Left lung (tissue), 10 donors: ENCODE data around the gene RAB27A. TPM values are rescaled to one million over a fixed set of nuclear protein-coding genes. Genes with fewer than 3 reads are reported as not detected.

Experiments used
- ATAC-seq: fragments of 200-7000 bp; cut with Tn5 transposase; one replicate; pipeline ENCODE4 v1.9.1; 2020; ENCODE audit warnings: moderate library complexity
- DNase-seq, 4 donors: peaks; one replicate each; pipeline ENCODE4 v3.0.0-alpha.2; 2013 to 2020
- H3K27ac ChIP-seq, 2 donors: fragments of 200-600 bp; sonication (generic) in 1 of 2; one replicate each; pipeline versions ENCODE4 v1.5.0 to v1.8.0; 2020 to 2021
- H3K27me3 ChIP-seq, 2 donors: fragments of 200-600 bp; sonication (generic) in 1 of 2; one replicate each; pipeline versions ENCODE4 v1.5.0 to v1.8.0; 2020 to 2021
- H3K36me3 ChIP-seq, 2 donors: fragments of 200-600 bp; sonication (generic) in 1 of 2; one replicate each; pipeline versions ENCODE4 v1.5.0 to v1.8.0; 2020 to 2021
- H3K4me1 ChIP-seq, 2 donors: fragments of 200-600 bp; one replicate each; pipeline ENCODE4 v1.8.0; 2021
- H3K4me3 ChIP-seq, 2 donors: fragments of 200-600 bp; sonication (generic) in 1 of 2; one replicate each; pipeline versions ENCODE4 v1.5.0 to v1.8.0; 2020 to 2021; ENCODE audit warnings: mild to moderate bottlenecking in 1 of 2
- H3K9me3 ChIP-seq, 2 donors: fragments of 200-600 bp; sonication (generic) in 1 of 2; one replicate each; pipeline versions ENCODE4 v1.5.0 to v1.8.0; 2020 to 2021
- intact Hi-C, 2 donors: fragments of 100-400 bp; cut with DNase I; formaldehyde crosslinking; loops; one replicate each; pipeline versions ENCODE4 v1.11.2 to v1.14.2; 2022
- polyA plus RNA-seq, 6 donors: library from polyadenylated mRNA; unstranded; fragments of 120-200 nt; gene quantifications; one replicate each; pipeline ENCODE4 v1.2.1, GENCODE V29; 2013; ENCODE audit not compliant: insufficient read length in 6 of 6
- total RNA-seq, 2 donors: library from RNA; stranded (reverse); fragmentation: NEBNext Ultra II Directional; extraction: Animal tissue kit (Norgen Biotek cat#: 25700); gene quantifications; one replicate each; pipeline ENCODE4 v1.2.1, GENCODE V29; 2021
- TF ChIP-seq, protein P1 (sequence below), 2 donors: fragments of 200-600 bp; sonication (generic) in 1 of 2; IDR thresholded peaks; one replicate each; pipeline versions ENCODE4 v1.5.0 to v1.8.0; 2021; ENCODE audit warnings: antibody characterized with exemption in 2 of 2
- donor health status: DM: no; HTN: yes; CAD: no.
- donor health status: DM: no; HTN: no; CAD: no.

Gene RAB27A
- total and polyA plus RNA-seq, 8 donors, result 29.6 to 85.7 (median 40.9) TPM

DNA sequence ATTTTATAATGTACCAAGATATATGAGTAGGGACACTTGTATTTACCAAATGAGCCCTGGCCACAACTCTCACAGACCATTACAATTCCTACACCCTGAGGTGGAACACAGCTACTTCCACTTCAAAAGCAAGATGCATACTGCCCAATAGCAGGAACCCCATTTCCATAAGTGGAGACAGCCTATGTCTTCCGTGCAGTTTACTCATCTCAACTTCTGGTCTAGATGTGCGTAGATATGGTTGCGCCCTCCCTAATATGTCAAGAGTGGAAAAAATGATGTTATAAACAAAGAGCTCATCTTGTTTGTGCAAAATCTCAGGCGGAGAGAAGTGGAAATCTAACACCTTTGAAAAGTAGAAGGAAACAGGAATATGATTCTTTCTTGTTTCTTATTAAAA lies 44.6 kb downstream of the RAB27A start:
- H3K27ac ChIP-seq, result peak overlapping the region in 1 of 2 donors; percentile 88
- H3K27me3 ChIP-seq, result no peaks in the 10 kb centered on the region
- no peaks in the 10 kb centered on the region for H3K9me3 ChIP-seq
- no peak for DNase-seq
- H3K4me1 ChIP-seq, result peaks cover 3 to 78% of the 10 kb centered on the region in 2 donors
- no peak overlapping the region for H3K4me3 ChIP-seq
- intact Hi-C loops, result no loop called here
- no peaks in the 10 kb centered on the region for H3K36me3 ChIP-seq
- TF ChIP-seq, protein P1, sequence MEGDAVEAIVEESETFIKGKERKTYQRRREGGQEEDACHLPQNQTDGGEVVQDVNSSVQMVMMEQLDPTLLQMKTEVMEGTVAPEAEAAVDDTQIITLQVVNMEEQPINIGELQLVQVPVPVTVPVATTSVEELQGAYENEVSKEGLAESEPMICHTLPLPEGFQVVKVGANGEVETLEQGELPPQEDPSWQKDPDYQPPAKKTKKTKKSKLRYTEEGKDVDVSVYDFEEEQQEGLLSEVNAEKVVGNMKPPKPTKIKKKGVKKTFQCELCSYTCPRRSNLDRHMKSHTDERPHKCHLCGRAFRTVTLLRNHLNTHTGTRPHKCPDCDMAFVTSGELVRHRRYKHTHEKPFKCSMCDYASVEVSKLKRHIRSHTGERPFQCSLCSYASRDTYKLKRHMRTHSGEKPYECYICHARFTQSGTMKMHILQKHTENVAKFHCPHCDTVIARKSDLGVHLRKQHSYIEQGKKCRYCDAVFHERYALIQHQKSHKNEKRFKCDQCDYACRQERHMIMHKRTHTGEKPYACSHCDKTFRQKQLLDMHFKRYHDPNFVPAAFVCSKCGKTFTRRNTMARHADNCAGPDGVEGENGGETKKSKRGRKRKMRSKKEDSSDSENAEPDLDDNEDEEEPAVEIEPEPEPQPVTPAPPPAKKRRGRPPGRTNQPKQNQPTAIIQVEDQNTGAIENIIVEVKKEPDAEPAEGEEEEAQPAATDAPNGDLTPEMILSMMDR (IDR thresholded peaks at IDR 0.05), result no peak
- ATAC-seq, result no peak

DNA sequence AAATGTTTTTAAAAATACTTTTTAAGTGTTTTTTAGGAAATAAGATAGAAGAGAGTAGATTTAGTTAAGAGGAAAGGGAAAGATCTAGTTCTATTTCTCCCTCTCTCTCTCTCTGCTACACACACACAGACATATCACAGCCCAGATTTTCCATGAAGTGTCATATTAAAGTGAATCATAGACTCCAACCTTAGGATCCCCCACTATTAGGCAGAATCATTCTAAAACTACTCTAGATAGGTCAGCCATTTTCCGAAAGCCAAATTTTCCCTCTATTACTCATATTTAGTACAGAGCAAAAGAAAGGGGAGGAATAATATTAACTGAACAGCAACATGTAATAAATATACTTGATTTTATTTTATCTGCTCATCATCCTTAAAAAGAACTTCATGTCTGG lies 47.7 kb downstream of the RAB27A start:
- ATAC-seq, result peak; percentile 20

DNA sequence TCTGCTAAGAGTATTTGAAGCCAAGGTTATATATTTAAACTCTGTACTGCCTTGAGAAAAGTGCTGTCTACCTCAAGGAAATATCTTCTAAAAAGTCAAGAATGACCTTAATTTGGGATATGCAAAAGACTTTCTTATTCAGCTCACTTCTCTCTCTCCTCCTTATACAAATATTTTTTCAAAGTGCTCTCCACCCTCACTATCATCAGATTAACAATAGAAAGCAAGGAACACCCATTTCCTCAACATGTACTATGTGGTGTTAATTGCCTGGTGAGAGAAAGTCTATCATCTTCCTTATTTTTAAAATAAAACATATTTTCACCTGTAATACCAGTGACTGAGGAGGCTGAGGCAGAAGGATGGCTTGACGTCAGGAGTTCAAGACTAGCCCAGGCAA lies 48.4 kb downstream of the RAB27A start:
- H3K4me3 ChIP-seq, result no peak overlapping the region

More for the DNA sequence above, 47.7 kb downstream of the RAB27A start:
- Histone ChIP-seq H3K4me3 (no peak overlapping the region), H3K4me1 (peaks cover 0 to 56% of the 10 kb centered on the region in 2 donors), H3K36me3 (no peaks in the 10 kb centered on the region), H3K27me3 (no peaks in the 10 kb centered on the region), H3K9me3 (no peaks in the 10 kb centered on the region), H3K27ac (peak overlapping the region; percentile 10 to 28)
- TF ChIP-seq, protein P1 (IDR thresholded peaks at IDR 0.05), result no peak
- intact Hi-C loops, result no loop called here
- DNase-seq, result no peak

DNA sequence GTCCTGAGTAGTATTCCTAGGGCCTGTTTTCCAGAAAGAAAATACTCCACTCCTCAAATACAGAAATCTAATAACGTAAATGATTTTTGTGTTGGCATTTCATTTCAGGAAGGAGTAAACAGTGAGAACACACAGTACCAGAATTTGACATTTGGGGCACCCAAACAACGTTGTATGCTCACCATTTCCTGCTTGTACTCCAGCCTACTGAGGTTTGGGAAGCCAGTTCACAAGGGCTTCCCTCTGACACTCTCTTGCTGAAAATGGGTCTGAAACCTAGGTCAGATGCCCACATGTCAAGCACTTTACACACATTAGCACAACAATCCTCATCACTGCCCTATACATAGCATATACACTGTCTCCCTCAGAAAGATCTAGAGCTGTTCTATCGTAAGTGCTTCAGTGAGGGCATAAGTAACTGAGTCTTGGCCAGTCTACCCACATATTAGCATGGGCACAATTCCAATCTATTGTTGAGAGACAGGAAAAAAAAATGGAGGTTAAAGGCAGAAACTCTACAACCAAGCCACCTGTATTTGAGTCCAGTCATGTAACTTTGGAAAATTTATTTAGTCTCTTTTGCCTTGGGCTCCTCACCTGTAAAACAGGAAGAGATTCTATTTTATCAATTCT lies 49.4 kb downstream of the RAB27A start:
- DNase-seq (no peak), ATAC-seq (no peak)
- TF ChIP-seq, protein P1 (IDR thresholded peaks at IDR 0.05), result no peak
- Histone ChIP-seq H3K4me3 (no peak overlapping the region), H3K27ac (peak overlapping the region in 1 of 2 donors; percentile 24), H3K27me3 (no peaks in the 10 kb centered on the region), H3K36me3 (no peaks in the 10 kb centered on the region), H3K9me3 (no peaks in the 10 kb centered on the region), H3K4me1 (peaks cover 0 to 43% of the 10 kb centered on the region in 2 donors)
- intact Hi-C loops, result no loop called here

More for the DNA sequence above, 48.4 kb downstream of the RAB27A start:
- Histone ChIP-seq H3K9me3 (no peaks in the 10 kb centered on the region), H3K27ac (peak overlapping the region; percentile 8 to 24), H3K27me3 (no peaks in the 10 kb centered on the region), H3K36me3 (no peaks in the 10 kb centered on the region), H3K4me1 (peaks cover 0 to 49% of the 10 kb centered on the region in 2 donors)
- DNase-seq (no peak), ATAC-seq (no peak)
- TF ChIP-seq, protein P1 (IDR thresholded peaks at IDR 0.05), result no peak
- intact Hi-C loops, result no loop called here

DNA sequence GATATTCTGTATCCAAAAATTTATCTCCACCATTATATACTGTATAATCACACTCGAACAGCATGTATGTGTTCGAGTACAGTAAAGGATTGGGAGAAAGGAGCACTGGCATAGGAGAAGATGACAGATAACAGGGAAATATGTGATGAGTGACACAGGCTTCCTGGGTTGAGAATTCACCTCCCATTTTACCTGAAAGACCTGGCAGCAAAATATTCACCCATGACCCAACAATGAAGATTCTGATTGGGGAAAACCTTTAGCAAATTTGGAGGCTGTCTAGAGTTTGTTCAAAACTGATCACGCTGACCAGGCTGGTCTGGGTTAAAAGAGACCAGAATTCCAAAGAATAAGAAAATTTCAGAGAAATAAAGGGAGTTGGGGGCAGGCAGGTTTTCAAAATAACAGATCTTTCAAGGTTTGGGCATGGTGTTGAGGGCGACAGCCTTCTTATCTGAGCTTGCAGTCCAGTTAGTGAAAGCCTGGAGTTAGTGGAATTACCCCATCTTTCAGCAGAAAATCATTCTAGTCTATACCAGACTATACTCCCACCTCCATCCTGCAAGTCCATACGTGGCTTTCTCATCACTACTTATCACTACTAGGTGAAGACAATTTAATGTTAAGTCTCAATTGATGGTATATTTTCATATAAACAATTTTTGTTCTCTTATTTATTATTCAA lies 50.0 kb downstream of the RAB27A start:
- ATAC-seq (no peak), DNase-seq (no peak)
- no peaks in the 10 kb centered on the region for H3K9me3 ChIP-seq
- H3K36me3 ChIP-seq, result peaks cover 0 to under 1% of the 10 kb centered on the region in 2 donors
- H3K4me3 ChIP-seq, result no peak overlapping the region
- TF ChIP-seq, protein P1 (IDR thresholded peaks at IDR 0.05), result no peak
- H3K27ac ChIP-seq, result peak overlapping the region in 1 of 2 donors; percentile 24
- intact Hi-C loops, result no loop called here
- no peaks in the 10 kb centered on the region for H3K27me3 ChIP-seq
- peaks cover 0 to 36% of the 10 kb centered on the region in 2 donors for H3K4me1 ChIP-seq
